HG03575 (cell line): ENCODE results near the gene SLC1A7.

Experiments
- ATAC-seq: cut with Tn5 transposase; IDR thresholded peaks from one replicate; pipeline ENCODE4 v1.9.1; 2021; ENCODE audit not compliant: unreplicated experiment, insufficient number of reproducible peaks, low FRiP score; ENCODE audit errors: extremely low read depth

The SLC1A7 gene

DNA sequence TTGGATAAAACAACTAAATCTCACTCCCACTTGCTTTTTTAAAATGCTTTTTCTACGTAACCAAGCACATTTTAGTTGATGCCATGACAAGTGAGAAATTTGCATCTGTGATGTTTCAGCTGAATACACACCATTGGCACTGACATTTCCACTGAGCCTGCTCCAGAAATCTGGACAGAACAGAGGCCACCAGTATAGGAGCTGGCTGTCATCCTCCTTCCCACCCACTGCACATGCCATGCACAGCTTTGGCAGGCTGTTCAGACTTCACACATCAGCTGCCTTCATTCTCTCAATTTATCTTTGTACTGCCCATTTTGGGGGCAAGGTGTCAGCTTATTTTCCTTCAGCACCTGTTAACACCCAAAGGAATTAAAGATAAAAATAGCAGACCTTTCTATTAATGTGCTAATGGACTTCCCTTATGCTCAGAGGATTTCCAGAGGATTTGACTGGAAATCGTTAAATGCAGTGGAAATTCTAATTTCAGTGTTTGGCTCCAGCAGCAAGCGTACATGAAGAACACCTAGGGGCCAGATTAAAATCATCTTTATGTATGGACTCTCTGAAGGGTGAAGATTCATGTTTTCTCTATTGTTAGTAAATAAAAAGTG is 93.4 kb downstream of the SLC1A7 start:
- ATAC-seq, result no peak

DNA sequence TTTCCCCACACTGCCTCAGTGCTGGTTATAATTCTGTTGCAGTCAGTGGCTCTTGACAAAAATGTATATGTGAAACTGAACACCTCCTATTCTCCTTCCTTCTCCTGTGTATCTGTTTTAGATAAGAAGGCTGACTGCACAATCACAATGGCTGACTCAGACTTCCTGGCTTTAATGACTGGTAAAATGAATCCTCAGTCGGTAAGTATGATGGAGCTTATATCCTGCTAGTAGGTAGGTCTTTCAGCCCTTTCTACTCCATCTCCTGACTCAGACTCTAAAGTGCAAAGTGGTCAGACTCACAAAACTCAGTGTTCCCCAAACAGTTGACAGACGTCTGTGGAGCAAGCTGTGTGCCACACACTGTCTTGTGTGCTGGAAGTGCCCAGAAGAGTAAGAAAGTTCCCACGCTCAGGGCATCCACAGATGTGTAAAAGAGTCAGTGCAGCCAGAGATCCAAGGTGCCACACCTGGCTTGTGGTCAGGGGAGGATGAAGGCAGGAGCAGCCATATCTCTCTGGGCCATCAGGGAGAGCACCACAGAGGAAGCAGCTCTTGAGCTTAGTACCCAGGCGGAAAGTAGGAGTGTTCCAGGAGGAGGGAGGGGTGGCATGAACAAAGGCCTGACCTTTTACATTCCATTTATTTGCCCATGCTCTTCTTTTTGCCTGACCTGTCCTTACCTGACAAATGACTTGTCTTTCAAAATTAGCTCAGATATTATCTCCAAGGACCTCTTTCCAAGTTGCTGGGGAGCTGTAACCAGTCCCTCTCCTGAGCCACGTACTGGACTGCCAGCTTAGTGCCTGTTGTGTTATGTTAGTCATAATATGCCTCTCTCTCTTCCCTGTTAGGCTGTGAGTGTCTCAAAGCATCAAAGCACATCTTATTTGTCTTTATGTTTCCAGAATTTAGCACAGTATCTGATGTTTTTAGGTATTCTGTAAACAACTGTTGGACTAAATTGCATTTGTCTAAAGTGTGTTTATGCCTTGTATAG is 94.4 kb downstream of the SLC1A7 start:
- no peak for ATAC-seq

DNA sequence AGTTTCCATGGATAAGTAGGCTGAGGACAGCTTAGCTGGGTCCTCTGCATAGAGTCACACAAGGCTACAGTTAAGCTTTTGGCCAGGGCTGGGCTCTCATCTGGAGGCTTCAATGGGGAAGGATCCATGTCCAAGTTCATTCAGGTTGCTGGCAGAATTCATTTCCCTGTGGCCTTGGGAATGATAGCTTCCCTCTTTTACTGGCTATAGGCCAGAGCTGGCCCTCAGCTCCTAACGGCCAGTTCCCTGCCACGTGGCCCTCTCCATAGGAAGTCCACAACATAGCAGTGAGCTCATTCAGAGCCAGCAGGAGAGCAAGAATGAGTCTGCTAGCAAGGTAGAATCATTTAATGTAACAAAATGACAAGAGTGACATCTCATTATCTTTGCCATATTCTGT is 95.5 kb downstream of the SLC1A7 start:
- ATAC-seq, result no peak

DNA sequence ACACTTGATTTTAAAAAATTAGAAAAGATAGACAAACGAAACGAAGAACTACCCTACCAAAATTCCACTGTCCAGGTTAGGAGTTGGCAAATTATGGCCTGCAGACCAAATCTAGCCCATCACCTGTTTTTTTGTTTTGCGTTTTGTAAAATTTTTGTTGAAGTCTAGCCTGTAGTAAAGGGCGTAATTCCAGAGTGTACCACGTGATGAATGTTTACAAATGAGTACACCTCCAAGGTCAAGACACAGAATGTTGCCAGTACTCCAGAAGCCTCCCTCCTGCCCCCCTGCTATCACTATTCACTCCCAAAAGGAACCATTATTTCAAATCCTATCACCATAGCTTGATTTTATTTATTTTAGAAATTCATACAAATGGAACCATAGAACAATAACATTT is 97.5 kb downstream of the SLC1A7 start:
- no peak for ATAC-seq

DNA sequence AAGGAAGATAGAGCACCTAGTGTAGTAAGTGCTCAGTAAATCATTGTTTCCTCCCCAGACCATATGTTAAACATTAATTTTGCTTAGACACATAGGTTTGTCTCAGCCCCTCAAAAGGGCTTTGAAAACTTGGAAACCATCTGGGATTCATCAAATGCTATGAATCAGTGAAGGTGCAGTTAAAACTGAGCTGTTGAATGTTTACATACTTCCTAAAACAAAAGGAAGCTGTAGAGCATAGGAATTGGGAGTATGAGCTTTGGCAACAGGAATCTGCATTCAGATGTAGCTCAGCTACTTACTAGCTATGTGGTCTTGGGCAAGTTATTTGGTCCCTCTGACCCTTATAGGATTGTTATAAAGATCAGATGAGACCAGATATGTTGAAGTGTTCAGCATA is 99.2 kb downstream of the SLC1A7 start:
- no peak for ATAC-seq

DNA sequence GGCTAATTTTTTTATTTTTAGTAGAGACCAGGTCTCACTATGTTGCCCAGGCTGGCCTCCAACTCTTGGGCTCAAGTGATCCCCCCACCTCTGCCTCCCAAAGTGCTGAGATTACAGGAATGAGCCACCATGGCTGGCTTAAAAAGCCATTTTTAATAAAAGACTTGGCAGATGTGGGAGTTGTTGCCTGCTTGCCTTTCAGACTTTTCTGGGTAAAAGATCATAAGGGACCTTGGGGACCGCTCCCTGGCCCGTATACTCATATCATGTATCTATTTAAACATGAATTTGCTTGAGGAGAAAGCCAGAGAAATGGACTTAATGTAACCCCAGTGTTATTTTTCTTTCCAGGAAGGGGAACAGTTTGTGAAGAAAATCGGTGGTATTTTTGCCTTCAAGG is 103.9 kb downstream of the SLC1A7 start:
- ATAC-seq, result no peak
